GM23338 (cell line): ENCODE results near the gene CASP8. TPM values are rescaled to one million over a fixed set of nuclear protein-coding genes. Genes with fewer than 3 reads are reported as not detected.

ENCODE experiments used
- ATAC-seq: fragments of 200-7000 bp; cut with Tn5 transposase; 3 replicates; pipeline ENCODE4 v1.9.1; 2020
- DNase-seq: peaks from one replicate; pipeline ENCODE4 v3.0.0-alpha.2; 2015; ENCODE audit warnings: low spot score
- H2AFZ ChIP-seq: fragments of 200-600 bp; sonication (generic); 2 replicates; pipeline ENCODE4 v1.8.0; 2016; ENCODE audit warnings: antibody characterized with exemption, mild to moderate bottlenecking, moderate library complexity
- H3F3A ChIP-seq: fragments of 200-600 bp; sonication (generic); replicated peaks from 2 replicates; pipeline ENCODE4 v1.8.0; 2017; ENCODE audit warnings: antibody characterized with exemption, mixed run types, low read depth
- H3K27ac ChIP-seq: fragments of 200-600 bp; sonication (generic); 2 replicates; pipeline ENCODE4 v1.6.1; 2016; ENCODE audit warnings: low read depth
- H3K27me3 ChIP-seq: fragments of 200-600 bp; sonication (generic); 2 replicates; pipeline ENCODE4 v1.8.0; 2016; ENCODE audit warnings: mild to moderate bottlenecking, mixed run types, moderate library complexity; ENCODE audit not compliant: insufficient read depth
- H3K36me3 ChIP-seq: fragments of 200-600 bp; sonication (generic); 2 replicates; pipeline ENCODE4 v1.8.0; 2016; ENCODE audit warnings: mild to moderate bottlenecking; ENCODE audit not compliant: insufficient read depth
- H3K4me1 ChIP-seq: fragments of 200-600 bp; sonication (generic); 2 replicates; pipeline ENCODE4 v1.8.0; 2016; ENCODE audit warnings: mild to moderate bottlenecking, moderate library complexity; ENCODE audit not compliant: insufficient read depth
- H3K4me2 ChIP-seq: fragments of 200-600 bp; sonication (generic); 2 replicates; pipeline ENCODE4 v1.7.1; 2017; ENCODE audit warnings: mixed run types
- H3K4me3 ChIP-seq: fragments of 200-600 bp; sonication (generic); 2 replicates; pipeline ENCODE4 v1.6.1; 2016; ENCODE audit warnings: mixed run types
- H3K79me2 ChIP-seq: fragments of 200-600 bp; sonication (generic); replicated peaks from 2 replicates; pipeline ENCODE4 v1.8.0; 2017; ENCODE audit warnings: mild to moderate bottlenecking; ENCODE audit not compliant: insufficient read depth
- H3K9me2 ChIP-seq: fragments of 200-600 bp; sonication (generic); 2 replicates; pipeline ENCODE4 v1.8.0; 2017; ENCODE audit not compliant: insufficient read depth
- H4K20me1 ChIP-seq: fragments of 200-600 bp; sonication (generic); replicated peaks from 2 replicates; pipeline ENCODE4 v1.8.0; 2017; ENCODE audit warnings: mild to moderate bottlenecking; ENCODE audit not compliant: insufficient read depth
- H3K27ac Mint-ChIP-seq: 2 replicates; pipeline ENCODE4 v1.8.0; 2020; ENCODE audit warnings: inconsistent platforms, mild to moderate bottlenecking, moderate library complexity, mixed read lengths
- H3K27me3 Mint-ChIP-seq: 3 replicates; pipeline ENCODE4 v1.8.0; 2022; ENCODE audit warnings: low read depth, mild to moderate bottlenecking, moderate library complexity, mixed read lengths, inconsistent platforms; ENCODE audit not compliant: insufficient read depth, poor library complexity
- H3K36me3 Mint-ChIP-seq: 3 replicates; pipeline ENCODE4 v1.8.0; 2021; ENCODE audit warnings: low read depth, mild to moderate bottlenecking, inconsistent platforms, moderate library complexity, mixed read lengths
- H3K4me1 Mint-ChIP-seq: 3 replicates; pipeline ENCODE4 v1.8.0; 2020; ENCODE audit warnings: mild to moderate bottlenecking, inconsistent platforms, mixed read lengths
- H3K4me3 Mint-ChIP-seq: 3 replicates; pipeline ENCODE4 v1.8.0; 2021; ENCODE audit warnings: moderate library complexity, mild to moderate bottlenecking, inconsistent platforms, mixed read lengths
- H3K9me3 Mint-ChIP-seq: 3 replicates; pipeline ENCODE4 v1.8.0; 2020; ENCODE audit warnings: moderate library complexity, mild to moderate bottlenecking, inconsistent platforms, mixed read lengths
- CREB1 ChIP-seq: fragments of 250-450 bp; sonication (Bioruptor Pico); IDR thresholded peaks from 2 replicates; pipeline ENCODE4 v1.5.0; 2020; ENCODE audit warnings: low read depth, mild to moderate bottlenecking, moderate library complexity
- CTCF ChIP-seq, 2 experiments: fragments of 200-600 bp in 1 of 2; sonication (generic) in 1 of 2; conservative IDR thresholded peaks; 2 replicates each; pipeline versions ENCODE4 v1.5.1 to v1.6.1; 2016 to 2017; ENCODE audit warnings: antibody characterized with exemption in 2 of 2, low read depth in 2 of 2, mild to moderate bottlenecking in 2 of 2, moderate library complexity in 1 of 2
- EZH2 ChIP-seq: fragments of 200-600 bp; sonication (generic); IDR thresholded peaks from one replicate; pipeline ENCODE4 v1.8.0; 2017; ENCODE audit warnings: antibody characterized with exemption, mild to moderate bottlenecking, low read depth; ENCODE audit not compliant: unreplicated experiment
- EZH2phosphoT487 ChIP-seq: fragments of 200-600 bp; sonication (generic); IDR thresholded peaks from one replicate; pipeline ENCODE4 v1.8.1; 2018; ENCODE audit warnings: antibody characterized with exemption; ENCODE audit not compliant: unreplicated experiment
- JUNB ChIP-seq: IDR thresholded peaks from one replicate; pipeline ENCODE4 v1.6.1; 2016; ENCODE audit warnings: antibody characterized with exemption; ENCODE audit not compliant: unreplicated experiment
- NANOG ChIP-seq: IDR thresholded peaks from 2 replicates; pipeline ENCODE4 v1.6.1; 2016; ENCODE audit warnings: antibody characterized with exemption, borderline replicate concordance
- POLR2AphosphoS5 ChIP-seq: IDR thresholded peaks from 2 replicates; pipeline ENCODE4 v1.6.1; 2016; ENCODE audit warnings: antibody characterized with exemption, low read depth
- STAT1 ChIP-seq: IDR thresholded peaks from one replicate; pipeline ENCODE4 v1.6.1; 2016; ENCODE audit warnings: antibody characterized with exemption; ENCODE audit not compliant: unreplicated experiment
- ZNF114 ChIP-seq: fragments of 250-450 bp; sonication (Bioruptor Pico); IDR thresholded peaks from 2 replicates; pipeline ENCODE4 v1.5.0; 2020; ENCODE audit warnings: mild to moderate bottlenecking, moderate library complexity
- ZNF331 ChIP-seq: fragments of 250-450 bp; sonication (Bioruptor Pico); IDR thresholded peaks from 2 replicates; pipeline ENCODE4 v1.5.0; 2020; ENCODE audit warnings: low read depth, mild to moderate bottlenecking, moderate library complexity
- polyA plus RNA-seq: library from polyadenylated mRNA; unstranded; fragments of >200 nt; fragmentation: Nextera tagmentation; extraction: Ambion mirVana; gene quantifications from 2 replicates; pipeline ENCODE4 v1.2.1, GENCODE V29; 2016
- total RNA-seq: library from RNA; depleted of rRNA; stranded (reverse); fragments of >200 nt; shearing (Covaris generic); gene quantifications from 2 replicates; pipeline ENCODE4 v1.2.3, GENCODE V29; 2014
- TF ChIP-seq, protein P1 (sequence below): fragments of 250-450 bp; sonication (Bioruptor Pico); IDR thresholded peaks from 2 replicates; pipeline ENCODE4 v1.5.0; 2020; ENCODE audit warnings: mild to moderate bottlenecking, moderate library complexity
- TF ChIP-seq, protein P2 (sequence below): IDR thresholded peaks from 2 replicates; pipeline ENCODE4 v1.6.1; 2016; ENCODE audit warnings: antibody characterized with exemption
- TF ChIP-seq, protein P3 (sequence below): IDR thresholded peaks from one replicate; pipeline ENCODE4 v1.6.1; 2018; ENCODE audit warnings: antibody characterized with exemption; ENCODE audit not compliant: unreplicated experiment

Gene CASP8
- total and polyA plus RNA-seq, 2 experiments from 2014 or later = 2.3 to 3.6 TPM

- H4K20me1 ChIP-seq = no peaks in the 10 kb centered on the region
- no peak overlapping the region for H2AFZ ChIP-seq
- H3K4me3 Mint-ChIP-seq = no peak overlapping the region
- TF ChIP-seq JUNB (no peak), NANOG (no peak), EZH2phosphoT487 (no peak), EZH2 (no peak), POLR2AphosphoS5 (no peak), STAT1 (no peak), ZNF331 (no peak), ZNF114 (CRISPR knock-in tag) (no peak), CREB1 (CRISPR knock-in tag) (no peak), CTCF (conservative IDR thresholded peaks at IDR 0.05; ENCODE audit: low read depth in 2 of 2) (no peak)
- TF ChIP-seq, protein P1, sequence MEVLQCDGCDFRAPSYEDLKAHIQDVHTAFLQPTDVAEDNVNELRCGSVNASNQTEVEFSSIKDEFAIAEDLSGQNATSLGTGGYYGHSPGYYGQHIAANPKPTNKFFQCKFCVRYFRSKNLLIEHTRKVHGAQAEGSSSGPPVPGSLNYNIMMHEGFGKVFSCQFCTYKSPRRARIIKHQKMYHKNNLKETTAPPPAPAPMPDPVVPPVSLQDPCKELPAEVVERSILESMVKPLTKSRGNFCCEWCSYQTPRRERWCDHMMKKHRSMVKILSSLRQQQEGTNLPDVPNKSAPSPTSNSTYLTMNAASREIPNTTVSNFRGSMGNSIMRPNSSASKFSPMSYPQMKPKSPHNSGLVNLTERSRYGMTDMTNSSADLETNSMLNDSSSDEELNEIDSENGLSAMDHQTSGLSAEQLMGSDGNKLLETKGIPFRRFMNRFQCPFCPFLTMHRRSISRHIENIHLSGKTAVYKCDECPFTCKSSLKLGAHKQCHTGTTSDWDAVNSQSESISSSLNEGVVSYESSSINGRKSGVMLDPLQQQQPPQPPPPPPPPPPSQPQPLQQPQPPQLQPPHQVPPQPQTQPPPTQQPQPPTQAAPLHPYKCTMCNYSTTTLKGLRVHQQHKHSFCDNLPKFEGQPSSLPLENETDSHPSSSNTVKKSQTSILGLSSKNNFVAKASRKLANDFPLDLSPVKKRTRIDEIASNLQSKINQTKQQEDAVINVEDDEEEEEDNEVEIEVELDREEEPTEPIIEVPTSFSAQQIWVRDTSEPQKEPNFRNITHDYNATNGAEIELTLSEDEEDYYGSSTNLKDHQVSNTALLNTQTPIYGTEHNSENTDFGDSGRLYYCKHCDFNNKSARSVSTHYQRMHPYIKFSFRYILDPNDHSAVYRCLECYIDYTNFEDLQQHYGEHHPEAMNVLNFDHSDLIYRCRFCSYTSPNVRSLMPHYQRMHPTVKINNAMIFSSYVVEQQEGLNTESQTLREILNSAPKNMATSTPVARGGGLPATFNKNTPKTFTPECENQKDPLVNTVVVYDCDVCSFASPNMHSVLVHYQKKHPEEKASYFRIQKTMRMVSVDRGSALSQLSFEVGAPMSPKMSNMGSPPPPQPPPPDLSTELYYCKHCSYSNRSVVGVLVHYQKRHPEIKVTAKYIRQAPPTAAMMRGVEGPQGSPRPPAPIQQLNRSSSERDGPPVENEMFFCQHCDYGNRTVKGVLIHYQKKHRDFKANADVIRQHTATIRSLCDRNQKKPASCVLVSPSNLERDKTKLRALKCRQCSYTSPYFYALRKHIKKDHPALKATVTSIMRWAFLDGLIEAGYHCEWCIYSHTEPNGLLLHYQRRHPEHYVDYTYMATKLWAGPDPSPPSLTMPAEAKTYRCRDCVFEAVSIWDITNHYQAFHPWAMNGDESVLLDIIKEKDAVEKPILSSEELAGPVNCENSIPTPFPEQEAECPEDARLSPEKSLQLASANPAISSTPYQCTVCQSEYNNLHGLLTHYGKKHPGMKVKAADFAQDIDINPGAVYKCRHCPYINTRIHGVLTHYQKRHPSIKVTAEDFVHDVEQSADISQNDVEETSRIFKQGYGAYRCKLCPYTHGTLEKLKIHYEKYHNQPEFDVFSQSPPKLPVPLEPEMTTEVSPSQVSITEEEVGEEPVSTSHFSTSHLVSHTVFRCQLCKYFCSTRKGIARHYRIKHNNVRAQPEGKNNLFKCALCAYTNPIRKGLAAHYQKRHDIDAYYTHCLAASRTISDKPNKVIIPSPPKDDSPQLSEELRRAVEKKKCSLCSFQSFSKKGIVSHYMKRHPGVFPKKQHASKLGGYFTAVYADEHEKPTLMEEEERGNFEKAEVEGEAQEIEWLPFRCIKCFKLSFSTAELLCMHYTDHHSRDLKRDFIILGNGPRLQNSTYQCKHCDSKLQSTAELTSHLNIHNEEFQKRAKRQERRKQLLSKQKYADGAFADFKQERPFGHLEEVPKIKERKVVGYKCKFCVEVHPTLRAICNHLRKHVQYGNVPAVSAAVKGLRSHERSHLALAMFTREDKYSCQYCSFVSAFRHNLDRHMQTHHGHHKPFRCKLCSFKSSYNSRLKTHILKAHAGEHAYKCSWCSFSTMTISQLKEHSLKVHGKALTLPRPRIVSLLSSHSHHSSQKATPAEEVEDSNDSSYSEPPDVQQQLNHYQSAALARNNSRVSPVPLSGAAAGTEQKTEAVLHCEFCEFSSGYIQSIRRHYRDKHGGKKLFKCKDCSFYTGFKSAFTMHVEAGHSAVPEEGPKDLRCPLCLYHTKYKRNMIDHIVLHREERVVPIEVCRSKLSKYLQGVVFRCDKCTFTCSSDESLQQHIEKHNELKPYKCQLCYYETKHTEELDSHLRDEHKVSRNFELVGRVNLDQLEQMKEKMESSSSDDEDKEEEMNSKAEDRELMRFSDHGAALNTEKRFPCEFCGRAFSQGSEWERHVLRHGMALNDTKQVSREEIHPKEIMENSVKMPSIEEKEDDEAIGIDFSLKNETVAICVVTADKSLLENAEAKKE (CRISPR knock-in tag) = no peak
- TF ChIP-seq, protein P2, sequence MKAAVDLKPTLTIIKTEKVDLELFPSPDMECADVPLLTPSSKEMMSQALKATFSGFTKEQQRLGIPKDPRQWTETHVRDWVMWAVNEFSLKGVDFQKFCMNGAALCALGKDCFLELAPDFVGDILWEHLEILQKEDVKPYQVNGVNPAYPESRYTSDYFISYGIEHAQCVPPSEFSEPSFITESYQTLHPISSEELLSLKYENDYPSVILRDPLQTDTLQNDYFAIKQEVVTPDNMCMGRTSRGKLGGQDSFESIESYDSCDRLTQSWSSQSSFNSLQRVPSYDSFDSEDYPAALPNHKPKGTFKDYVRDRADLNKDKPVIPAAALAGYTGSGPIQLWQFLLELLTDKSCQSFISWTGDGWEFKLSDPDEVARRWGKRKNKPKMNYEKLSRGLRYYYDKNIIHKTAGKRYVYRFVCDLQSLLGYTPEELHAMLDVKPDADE = no peak
- TF ChIP-seq, protein P3, sequence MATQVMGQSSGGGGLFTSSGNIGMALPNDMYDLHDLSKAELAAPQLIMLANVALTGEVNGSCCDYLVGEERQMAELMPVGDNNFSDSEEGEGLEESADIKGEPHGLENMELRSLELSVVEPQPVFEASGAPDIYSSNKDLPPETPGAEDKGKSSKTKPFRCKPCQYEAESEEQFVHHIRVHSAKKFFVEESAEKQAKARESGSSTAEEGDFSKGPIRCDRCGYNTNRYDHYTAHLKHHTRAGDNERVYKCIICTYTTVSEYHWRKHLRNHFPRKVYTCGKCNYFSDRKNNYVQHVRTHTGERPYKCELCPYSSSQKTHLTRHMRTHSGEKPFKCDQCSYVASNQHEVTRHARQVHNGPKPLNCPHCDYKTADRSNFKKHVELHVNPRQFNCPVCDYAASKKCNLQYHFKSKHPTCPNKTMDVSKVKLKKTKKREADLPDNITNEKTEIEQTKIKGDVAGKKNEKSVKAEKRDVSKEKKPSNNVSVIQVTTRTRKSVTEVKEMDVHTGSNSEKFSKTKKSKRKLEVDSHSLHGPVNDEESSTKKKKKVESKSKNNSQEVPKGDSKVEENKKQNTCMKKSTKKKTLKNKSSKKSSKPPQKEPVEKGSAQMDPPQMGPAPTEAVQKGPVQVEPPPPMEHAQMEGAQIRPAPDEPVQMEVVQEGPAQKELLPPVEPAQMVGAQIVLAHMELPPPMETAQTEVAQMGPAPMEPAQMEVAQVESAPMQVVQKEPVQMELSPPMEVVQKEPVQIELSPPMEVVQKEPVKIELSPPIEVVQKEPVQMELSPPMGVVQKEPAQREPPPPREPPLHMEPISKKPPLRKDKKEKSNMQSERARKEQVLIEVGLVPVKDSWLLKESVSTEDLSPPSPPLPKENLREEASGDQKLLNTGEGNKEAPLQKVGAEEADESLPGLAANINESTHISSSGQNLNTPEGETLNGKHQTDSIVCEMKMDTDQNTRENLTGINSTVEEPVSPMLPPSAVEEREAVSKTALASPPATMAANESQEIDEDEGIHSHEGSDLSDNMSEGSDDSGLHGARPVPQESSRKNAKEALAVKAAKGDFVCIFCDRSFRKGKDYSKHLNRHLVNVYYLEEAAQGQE = no peak
- no peak overlapping the region for H3K27ac Mint-ChIP-seq
- peaks cover 10% of the 10 kb centered on the region; the same call in 1 of the 3 replicates for H3K36me3 Mint-ChIP-seq
- H3F3A ChIP-seq = no peaks in the 10 kb centered on the region
- DNase-seq (no peak), ATAC-seq (no peak)
- H3K4me1 Mint-ChIP-seq = peaks cover 24% of the 10 kb centered on the region
- no peak overlapping the region for H3K4me2 ChIP-seq
- no peaks in the 10 kb centered on the region for H3K9me2 ChIP-seq
- no peak overlapping the region for H3K27ac ChIP-seq
- H3K79me2 ChIP-seq = no peaks in the 10 kb centered on the region
- no peaks in the 10 kb centered on the region for H3K27me3 Mint-ChIP-seq
- H3K4me1 ChIP-seq = peaks cover 19% of the 10 kb centered on the region
- H3K36me3 ChIP-seq = no peaks in the 10 kb centered on the region
- no peaks in the 10 kb centered on the region; the same call in 2 of the 3 replicates for H3K9me3 Mint-ChIP-seq
- no peak overlapping the region for H3K4me3 ChIP-seq
- H3K27me3 ChIP-seq = no peaks in the 10 kb centered on the region
These were observed 43.4 kb upstream of the CASP8 start for GRCh38 chr2:201216918-201217317.
